DOHH2 (cell line): ENCODE results near the gene LGALS9.
"Not testable (repeated sequence)": the region's sequence is repeated elsewhere in the genome, so short reads cannot be mapped to it uniquely, and the experiment has no call there.

Experiments used
- CTCF ChIP-seq: fragments of 200-600 bp; sonication (generic); IDR thresholded peaks from one replicate; pipeline ENCODE4 v1.5.1; 2014; ENCODE audit warnings: antibody characterized with exemption, mild to moderate bottlenecking, low read depth, low read length; ENCODE audit not compliant: poor library complexity, severe bottlenecking
- EZH2phosphoT487 ChIP-seq: fragments of 200-600 bp; sonication (generic); IDR thresholded peaks from 2 replicates; pipeline ENCODE4 v1.6.1; 2017; ENCODE audit warnings: borderline replicate concordance, mild to moderate bottlenecking, antibody characterized with exemption, low read length, moderate library complexity, mixed read lengths

- not testable (repeated sequence) for TF ChIP-seq CTCF, EZH2phosphoT487
These were observed 24.6 kb downstream of the LGALS9 start for GRCh38 chr17:27655525-27656111.
